ENCODE results near the gene TBCCD1. TPM values are rescaled to one million over a fixed set of nuclear protein-coding genes. Genes with fewer than 3 reads are reported as not detected.

TBCCD1 gene
- total and polyA plus RNA-seq, 7 donors = 4.6 to 10.8 (median 6.6) TPM

DNA sequence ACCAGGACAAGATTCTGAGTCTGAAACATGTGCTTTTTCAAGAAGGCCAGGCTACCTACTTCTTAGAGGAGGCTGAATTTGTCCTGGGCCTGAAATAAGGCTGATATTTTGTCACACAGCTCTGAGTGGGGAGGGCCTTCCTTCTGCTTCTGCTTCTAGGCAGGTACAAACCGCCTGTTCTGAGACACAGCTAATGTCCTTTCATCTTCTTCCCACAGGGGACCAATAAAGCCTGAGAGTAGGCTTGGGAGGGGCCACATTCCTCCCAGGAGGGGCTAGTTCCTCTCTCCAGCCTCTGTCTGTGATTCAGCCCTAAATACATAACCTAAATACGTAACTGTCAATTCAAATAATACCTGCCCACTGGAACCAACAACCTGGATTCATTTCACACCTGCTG is 57.7 kb downstream of the TBCCD1 start:
- H3K36me3 ChIP-seq (ENCODE audit: insufficient read depth in 1 of 2, low read depth in 1 of 2) = no peaks in the 10 kb centered on the region
- DNase-seq = no peak
- TF ChIP-seq, protein P1, sequence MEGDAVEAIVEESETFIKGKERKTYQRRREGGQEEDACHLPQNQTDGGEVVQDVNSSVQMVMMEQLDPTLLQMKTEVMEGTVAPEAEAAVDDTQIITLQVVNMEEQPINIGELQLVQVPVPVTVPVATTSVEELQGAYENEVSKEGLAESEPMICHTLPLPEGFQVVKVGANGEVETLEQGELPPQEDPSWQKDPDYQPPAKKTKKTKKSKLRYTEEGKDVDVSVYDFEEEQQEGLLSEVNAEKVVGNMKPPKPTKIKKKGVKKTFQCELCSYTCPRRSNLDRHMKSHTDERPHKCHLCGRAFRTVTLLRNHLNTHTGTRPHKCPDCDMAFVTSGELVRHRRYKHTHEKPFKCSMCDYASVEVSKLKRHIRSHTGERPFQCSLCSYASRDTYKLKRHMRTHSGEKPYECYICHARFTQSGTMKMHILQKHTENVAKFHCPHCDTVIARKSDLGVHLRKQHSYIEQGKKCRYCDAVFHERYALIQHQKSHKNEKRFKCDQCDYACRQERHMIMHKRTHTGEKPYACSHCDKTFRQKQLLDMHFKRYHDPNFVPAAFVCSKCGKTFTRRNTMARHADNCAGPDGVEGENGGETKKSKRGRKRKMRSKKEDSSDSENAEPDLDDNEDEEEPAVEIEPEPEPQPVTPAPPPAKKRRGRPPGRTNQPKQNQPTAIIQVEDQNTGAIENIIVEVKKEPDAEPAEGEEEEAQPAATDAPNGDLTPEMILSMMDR (IDR thresholded peaks at IDR 0.05) = no peak
- 67 to 78% (median 78%) methylated on average over 2 of the region's 2 CpGs for WGBS, 3 donors
- H3K4me1 ChIP-seq = no peaks in the 10 kb centered on the region
- H3K9me3 ChIP-seq = no peaks in the 10 kb centered on the region
- no peak overlapping the region for H3K4me3 ChIP-seq
- no peak overlapping the region for H3K27ac ChIP-seq
- ATAC-seq = no peak
- intact Hi-C loops (cut with DNase I) = no loop called here
- peaks cover 0 to 1% (median 0%) of the 10 kb centered on the region in 3 donors for H3K27me3 ChIP-seq (ENCODE audit: insufficient read depth in 3 of 3, low read length in 2 of 3)

DNA sequence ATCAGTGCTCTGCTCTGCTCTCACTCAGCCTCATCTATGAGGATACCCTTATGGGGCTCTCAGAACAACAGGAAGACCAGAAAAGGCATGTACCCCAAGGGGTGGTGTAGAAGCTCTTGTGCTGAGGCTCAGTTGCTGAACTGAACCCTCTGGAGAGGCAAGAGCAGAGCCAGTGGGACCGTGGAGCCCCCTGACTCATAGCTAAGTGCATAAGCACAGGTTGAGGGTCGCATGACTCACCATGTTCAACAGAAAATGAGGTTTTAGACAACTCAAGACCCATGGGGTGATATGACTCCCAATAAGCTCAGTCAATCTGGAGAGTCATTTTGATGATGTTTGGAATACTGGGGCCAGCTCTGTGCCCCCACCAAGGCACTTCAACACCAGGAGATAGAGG is 60.3 kb downstream of the TBCCD1 start:
- Histone ChIP-seq H3K4me1 (no peaks in the 10 kb centered on the region), H3K27ac (no peak overlapping the region), H3K4me3 (no peak overlapping the region), H3K36me3 (ENCODE audit: insufficient read depth in 1 of 2, low read depth in 1 of 2) (no peaks in the 10 kb centered on the region), H3K9me3 (no peaks in the 10 kb centered on the region), H3K27me3 (ENCODE audit: insufficient read depth in 3 of 3, low read length in 2 of 3) (peaks cover 0 to 1% (median 0%) of the 10 kb centered on the region in 3 donors)
- 74 to 88% (median 84%) methylated on average over 2 of the region's 2 CpGs for WGBS, 3 donors
- ATAC-seq (no peak), DNase-seq (no peak)
- intact Hi-C loops (cut with DNase I) = no loop called here
- TF ChIP-seq, protein P1 (IDR thresholded peaks at IDR 0.05) = no peak

DNA sequence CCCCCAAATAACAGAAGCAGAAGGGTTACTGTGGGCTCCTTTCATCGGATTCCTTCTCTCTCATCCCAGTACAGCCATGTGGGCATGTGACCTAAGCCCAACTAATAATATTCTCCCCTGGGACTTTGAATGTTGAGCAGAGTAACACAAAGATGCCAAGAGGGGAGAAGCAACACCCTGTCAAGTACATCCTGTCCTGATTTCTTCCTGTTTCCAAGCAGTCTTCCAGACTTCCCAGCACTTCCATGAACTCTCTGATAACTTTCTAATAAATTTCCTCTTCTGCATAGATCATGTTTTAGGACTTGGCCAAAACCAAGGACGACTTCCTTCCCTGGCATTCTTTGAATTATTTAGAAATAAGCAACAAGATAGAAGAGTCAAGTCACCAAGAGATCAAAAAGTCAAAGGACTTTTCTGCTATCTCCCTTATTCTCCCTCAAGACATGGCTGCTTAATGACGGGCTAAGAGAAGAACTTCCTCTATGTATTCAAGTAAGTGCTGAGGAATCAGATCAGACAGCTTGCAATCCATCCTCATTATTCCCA is 60.9 kb downstream of the TBCCD1 start:
- no peaks in the 10 kb centered on the region for H3K9me3 ChIP-seq
- TF ChIP-seq, protein P1 (IDR thresholded peaks at IDR 0.05) = no peak
- no peak for ATAC-seq
- H3K27ac ChIP-seq = no peak overlapping the region
- H3K4me3 ChIP-seq = no peak overlapping the region
- peaks cover 0 to 1% (median 0%) of the 10 kb centered on the region in 3 donors for H3K27me3 ChIP-seq (ENCODE audit: insufficient read depth in 3 of 3, low read length in 2 of 3)
- H3K4me1 ChIP-seq = no peaks in the 10 kb centered on the region
- no peaks in the 10 kb centered on the region for H3K36me3 ChIP-seq (ENCODE audit: insufficient read depth in 1 of 2, low read depth in 1 of 2)
- 50 to 56% (median 52%) methylated on average over 3 of the region's 3 CpGs for WGBS, 3 donors
- DNase-seq = no peak
- intact Hi-C loops (cut with DNase I) = no loop called here

DNA sequence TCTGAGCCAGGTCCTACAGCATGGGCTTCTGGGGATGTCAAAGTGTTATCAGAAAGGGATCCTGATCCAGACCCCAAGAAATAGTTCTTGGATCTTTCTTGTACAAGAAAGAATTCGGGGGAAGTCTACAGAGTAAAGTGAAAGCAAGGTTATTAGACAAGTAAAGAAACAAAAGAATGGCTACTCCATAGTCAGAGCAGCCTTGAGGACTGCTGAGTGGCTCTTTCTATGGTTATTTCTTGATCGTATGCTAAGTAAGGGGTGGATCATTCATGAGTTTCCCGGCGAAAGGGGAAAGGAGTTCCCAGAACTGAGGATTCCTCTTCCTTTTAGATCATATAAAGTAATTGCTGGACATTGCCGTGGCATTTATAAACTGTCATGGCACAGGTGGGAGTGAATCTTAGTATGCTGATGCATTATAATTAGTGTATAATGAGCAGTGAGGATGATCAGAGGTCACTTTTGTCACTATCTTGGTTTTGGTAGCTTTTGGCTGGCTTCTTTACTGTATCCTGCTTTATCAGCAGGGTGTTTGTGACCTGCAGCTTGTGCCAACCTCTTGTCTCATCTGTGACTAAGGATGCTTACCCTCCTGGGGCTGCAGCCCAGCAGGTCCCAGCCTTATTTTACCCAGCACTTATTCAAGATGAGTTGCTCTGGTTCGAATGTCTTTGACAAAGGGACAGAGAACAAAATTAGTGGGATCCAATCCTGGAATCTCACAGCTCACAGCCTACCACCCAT is 64.0 kb downstream of the TBCCD1 start:
- H3K27me3 ChIP-seq (ENCODE audit: insufficient read depth in 3 of 3, low read length in 2 of 3) = no peaks in the 10 kb centered on the region
- H3K9me3 ChIP-seq = peaks cover 3% of the 10 kb centered on the region
- TF ChIP-seq, protein P1 (IDR thresholded peaks at IDR 0.05) = no peak
- intact Hi-C loops (cut with DNase I) = no loop called here
- H3K4me1 ChIP-seq = no peaks in the 10 kb centered on the region
- H3K36me3 ChIP-seq (ENCODE audit: insufficient read depth in 1 of 2, low read depth in 1 of 2) = no peaks in the 10 kb centered on the region
- ATAC-seq (no peak), DNase-seq (no peak)
- no peak overlapping the region for H3K4me3 ChIP-seq
- H3K27ac ChIP-seq = no peak overlapping the region
- WGBS, 3 donors = 51 to 59% (median 58%) methylated on average over 6 of the region's 6 CpGs
